Activated CD8-positive, alpha-beta memory T cell treated with anti-CD3 and anti-CD28 coated beads, Interleukin-2, amount 50 U/mL, for 1 hour (primary cell): ENCODE results near the gene PUS1.
"Not testable (repeated sequence)": the region's sequence is repeated elsewhere in the genome, so short reads cannot be mapped to it uniquely, and the experiment has no call there.

ENCODE experiments used
- DNase-seq: peaks from one replicate; pipeline ENCODE4 v3.0.0-alpha.2; 2020; ENCODE audit errors: extremely low read depth

The PUS1 gene

DNA sequence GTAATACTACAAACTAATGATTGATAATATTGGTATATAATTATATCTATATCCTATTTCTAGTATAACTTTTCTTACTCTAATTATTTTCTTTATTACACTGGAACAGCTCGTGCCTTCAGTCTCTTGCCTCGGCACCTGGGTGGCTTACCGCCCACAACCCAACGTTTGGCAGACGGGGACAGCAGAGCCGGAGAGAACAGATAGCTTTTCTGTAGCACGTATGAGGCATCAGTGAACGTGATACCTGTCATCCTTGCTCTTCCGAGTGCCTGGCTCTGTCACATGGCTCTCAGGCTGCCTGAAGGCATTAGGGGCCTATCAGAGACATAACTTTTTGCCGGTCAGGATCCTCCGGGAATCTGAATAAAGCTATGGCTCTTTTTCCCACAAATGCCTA lies 5.5 kb downstream of the PUS1 start:
- DNase-seq: no peak

DNA sequence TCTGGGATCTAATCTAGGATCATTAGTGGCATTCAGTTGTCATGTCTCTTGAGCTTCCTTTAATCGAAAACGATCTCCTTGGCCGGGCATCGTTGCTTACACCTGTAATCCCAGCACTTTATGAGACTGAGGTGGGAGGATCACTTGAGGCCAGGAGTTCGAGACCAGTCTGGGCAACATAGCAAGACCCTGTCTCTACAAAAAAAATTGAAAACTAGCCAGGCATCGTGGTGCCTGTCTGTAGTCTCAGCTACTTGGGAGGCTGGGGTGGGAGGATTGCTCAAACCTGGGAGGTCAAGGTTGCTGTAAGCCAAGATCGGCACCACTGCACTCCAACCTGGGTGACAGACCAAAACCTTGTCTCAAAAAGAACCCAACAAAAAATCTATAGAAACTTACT lies 9.0 kb downstream of the PUS1 start:
- no peak for DNase-seq

DNA sequence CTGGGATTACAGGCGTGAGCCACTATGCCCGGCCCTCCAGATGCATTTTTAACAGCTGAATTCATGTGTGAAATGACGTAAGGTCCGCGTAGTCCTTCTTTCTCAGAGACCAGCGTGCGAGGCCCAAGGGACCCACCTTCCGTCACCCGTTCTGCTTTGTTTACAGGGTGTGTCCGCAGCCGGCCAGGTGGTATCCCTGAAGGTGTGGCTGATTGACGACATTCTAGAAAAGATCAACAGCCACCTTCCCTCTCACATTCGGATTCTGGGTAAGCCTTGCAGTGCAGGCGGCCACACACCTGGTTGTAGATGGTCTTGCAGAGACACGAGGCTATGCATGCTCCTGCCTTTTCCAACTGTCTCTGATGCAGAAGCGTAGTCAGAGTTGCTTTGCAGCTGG lies 9.9 kb downstream of the PUS1 start:
- DNase-seq: no peak

DNA sequence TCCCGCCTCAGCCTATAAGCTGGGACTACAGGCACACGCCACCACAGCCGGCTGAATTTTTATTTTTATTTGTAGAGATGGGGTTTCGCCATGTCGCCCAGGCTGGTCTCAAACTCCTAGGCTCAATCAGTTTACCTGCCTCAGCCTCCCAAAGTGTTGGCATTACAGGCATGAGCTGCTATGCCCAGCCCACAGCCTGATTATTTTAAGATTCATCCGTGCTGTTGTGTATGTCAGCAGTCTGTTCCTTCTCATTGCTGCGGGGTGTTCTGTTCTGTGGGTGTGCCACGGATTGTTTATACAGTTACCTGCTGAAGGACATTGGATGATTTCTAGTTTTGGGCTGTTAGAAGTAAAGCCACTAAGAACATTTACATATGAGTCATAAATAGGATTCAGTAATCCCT lies 11.1 kb downstream of the PUS1 start:
- DNase-seq: no peak

DNA sequence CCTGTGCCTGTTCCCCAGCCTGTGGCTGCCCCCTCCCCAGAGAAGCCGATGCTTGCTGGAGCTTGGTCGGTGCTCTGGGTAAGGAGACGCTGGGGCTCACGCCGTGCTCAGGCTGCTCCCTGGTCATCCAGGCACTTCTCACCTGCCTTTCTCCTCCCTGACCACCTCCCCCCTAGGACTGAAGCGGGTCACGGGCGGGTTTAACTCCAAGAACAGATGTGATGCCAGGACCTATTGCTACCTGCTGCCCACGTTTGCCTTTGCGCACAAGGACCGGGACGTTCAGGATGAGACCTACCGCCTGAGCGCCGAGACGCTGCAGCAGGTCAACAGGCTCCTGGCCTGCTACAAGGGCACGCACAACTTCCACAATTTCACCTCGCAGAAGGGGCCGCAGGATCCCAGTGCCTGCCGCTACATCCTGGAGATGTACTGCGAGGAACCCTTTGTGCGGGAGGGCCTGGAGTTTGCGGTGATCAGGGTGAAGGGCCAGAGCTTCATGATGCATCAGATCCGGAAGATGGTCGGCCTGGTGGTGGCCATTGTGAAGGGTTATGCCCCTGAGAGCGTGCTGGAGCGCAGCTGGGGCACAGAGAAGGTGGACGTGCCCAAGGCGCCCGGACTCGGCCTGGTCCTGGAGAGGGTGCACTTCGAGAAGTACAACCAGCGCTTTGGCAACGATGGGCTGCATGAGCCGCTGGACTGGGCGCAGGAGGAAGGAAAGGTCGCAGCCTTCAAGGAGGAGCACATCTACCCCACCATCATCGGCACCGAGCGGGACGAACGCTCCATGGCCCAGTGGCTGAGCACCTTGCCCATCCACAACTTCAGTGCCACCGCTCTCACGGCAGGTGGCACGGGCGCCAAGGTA lies 12.3 kb downstream of the PUS1 start:
- DNase-seq: no peak

DNA sequence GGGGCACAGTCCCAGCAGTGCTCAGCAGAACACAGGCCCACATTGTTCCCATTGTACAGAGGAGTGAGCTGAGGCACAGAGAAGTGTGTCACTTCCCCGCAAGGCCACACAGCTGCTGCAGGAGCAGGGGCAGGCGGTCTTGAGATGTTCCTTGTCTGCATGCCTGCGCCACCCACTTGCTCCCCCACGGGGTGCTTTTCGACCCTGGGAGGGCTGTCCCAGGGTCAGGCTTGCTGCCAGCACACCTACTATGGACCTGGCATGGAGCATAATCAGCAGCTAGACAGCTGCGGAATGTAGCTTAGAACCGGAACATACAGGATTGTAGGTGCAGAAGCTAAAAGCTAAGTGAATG lies 12.9 kb downstream of the PUS1 start:
- DNase-seq: no peak

DNA sequence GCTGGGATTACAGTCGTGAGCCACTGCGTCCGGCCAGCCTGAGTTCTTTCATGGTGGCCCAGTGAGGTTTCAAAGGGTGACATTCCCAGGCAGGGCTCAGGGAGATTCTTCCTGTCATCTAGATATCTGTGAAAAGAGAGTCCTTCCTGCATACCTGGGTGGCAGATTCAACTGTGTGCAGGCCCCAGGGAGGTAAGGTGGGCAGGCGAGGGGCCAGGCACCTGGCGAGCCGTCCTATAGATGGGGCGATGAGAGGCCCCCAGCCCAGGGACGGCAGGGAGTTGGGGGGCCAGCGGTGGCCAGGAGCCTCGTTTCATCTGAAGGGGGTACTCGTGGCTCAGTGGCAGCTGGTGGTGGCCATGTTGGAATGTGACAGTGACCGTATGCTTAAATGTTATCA lies 13.6 kb downstream of the PUS1 start:
- DNase-seq: no peak

DNA sequence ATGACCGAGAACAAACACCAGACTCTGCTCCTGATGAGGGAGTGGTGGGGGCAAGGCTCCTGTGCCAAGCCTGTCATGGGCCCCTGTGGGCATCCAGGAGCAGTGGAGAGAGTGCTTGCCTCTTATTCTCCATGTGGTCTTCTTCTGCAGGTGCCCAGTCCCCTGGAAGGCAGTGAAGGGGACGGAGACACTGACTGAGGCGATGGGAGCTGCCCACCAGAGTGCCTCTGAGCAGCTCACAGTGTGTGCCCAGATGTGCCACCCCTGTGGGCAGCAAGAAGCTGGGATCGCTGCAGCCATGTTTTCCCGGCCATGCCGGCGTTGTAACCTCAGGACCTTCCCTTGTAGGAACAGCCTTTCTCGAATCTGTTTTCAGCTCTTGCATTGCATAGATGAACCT lies 14.3 kb downstream of the PUS1 start:
- no peak for DNase-seq

DNA sequence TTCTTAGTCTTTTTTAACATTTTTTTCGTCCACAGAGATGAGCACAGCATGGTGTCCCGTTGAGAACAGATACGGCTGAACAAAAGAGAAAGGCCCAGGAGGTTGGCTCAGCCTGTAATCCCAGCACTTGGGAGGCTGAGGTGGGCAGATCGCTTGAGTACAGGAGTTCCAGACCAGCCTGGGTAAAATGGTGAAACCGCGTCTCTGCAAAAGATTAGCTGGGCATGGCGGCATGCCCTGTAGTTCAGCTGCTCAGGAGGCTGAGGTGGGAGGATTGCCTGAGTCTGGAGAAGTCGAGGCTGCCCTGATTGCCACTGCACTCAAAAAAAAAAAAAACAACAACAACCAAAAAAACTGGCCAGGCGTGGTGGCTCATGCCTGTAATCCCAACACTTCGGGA lies 14.8 kb downstream of the PUS1 start:
- DNase-seq: no peak

DNA sequence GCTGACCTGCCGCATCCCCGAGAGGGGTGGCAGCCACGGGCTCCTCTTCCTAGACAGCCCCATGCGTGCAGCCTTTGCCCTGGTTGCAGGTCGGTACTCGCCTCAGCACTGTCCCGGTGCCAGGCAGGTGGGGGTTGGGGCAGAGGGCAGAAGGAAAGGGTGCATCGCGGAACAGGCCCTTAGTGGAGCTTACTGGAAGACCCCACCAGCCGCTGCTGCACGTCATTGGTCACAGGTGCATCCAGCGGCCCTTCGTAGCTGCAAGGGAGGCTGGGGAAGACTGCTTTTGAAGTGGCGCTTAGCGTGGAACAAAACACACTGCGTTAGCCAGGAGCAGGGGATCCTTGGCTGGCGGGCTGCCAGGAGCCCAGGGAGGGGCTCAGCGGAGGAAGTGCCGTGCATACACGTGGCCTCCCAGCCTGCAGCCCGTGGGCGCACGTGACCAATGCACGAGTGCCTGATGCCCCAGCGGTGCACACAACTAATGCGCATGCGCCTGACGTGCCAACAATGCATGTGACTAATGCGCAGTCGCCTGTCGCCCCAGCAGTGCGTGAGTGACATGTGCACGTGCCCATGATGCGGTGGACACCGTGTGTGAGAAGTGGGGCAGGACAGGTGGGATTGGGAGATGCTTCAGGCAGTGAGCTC lies 15.7 kb downstream of the PUS1 start:
- DNase-seq: no peak

DNA sequence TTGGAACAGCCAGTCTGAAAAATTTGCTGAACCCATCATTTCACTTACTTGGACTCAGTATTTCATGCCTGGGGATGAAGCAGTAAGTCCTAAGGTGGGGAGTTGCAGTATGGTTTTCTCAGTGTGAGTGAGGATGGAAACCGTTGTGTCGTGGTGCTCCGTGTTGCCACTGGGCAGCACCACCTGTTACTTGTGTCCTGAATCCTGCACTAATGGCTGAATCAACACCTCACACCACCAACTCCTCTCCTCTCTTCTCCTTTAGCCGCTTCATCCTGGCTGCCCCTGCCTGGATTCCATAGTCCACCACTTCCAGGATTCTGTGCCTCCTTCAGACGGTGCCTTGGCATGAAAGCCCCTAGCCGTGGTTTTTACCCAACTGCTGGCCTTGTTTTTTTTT lies 17.7 kb downstream of the PUS1 start:
- DNase-seq: no peak

DNA sequence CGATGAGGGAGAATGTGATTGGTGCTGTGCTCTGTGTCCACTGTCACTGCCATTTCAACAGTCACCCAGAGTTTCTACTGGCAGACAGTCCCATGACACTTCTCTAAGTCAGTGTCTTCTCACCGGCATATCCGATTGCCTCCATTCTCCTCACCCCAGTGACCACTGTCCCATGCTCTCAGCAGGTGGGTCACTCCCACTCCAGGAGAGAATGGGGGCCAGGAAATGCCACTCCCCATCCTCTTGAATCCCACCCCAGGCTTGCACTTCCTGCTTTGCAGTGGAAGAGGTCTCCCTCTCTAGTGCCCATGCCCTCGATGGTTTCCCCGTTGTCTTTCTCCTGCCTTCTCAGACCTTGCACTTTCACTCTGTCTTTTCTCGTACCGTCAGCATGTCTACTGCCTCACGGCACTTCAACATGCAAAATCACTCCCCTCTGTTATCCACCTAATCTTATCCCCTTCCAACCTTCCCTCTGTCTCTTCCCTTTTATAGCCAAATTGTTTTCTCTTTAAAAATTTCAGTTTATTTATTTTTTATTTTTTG lies 18.5 kb downstream of the PUS1 start:
- no peak for DNase-seq

DNA sequence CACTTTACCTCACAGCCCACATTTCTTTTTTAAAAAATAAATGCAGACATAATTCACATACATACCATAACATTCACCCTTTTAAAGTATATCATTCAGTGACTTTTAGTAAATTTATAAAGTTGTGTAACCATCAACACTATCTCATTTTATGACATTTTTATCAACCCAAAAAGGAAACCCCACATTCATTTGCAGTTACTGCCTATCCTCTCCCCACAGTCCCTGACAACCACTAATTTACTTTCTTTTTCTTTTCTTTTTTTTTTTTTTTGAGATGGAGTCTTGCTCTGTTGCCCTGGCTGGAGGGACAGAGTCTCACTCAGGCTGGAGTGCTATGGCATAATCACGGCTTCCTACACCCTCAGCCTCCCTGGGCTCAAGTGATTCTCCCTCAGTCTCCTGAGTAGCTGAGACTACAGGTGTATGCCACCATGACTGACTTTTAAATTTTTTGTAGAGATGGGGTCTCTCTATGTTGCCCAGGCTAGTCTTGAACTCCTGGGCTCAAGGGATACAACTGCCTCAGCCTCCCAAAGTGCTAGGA lies 19.2 kb downstream of the PUS1 start:
- DNase-seq: no peak

DNA sequence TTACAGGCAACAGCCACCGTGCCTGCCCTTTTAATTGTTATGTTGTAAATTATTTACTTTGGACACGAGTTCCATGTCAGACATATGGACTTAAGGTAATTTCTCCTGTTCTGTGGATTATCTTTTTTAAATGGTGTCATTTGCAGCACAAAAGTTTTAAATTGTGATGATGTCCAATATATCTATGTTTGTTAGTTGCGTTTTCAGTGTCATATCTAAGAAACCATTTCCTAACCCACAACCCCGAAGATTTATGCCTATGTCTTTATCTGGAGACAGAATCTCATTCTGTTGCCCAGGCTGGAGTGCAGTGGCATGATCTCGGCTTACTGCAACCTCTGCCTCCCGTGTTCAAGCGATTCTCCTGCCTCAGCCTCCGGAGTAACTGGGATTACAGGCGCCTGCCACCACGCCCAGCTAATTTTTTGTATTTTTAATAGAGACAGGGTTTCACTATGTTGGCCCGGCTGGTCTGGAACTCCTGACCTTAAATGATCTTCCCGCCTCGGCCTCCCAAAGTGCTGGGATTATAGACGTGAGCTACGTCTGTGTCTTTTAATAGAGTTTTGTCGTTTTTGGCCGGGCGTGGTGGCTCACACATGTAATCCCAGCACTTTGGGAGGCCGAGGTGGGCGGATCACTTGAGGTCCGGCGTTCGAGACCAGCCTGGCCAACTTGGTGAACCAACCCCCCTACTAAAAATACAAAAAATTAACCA lies 19.8 kb downstream of the PUS1 start:
- DNase-seq: not testable (repeated sequence)

DNA sequence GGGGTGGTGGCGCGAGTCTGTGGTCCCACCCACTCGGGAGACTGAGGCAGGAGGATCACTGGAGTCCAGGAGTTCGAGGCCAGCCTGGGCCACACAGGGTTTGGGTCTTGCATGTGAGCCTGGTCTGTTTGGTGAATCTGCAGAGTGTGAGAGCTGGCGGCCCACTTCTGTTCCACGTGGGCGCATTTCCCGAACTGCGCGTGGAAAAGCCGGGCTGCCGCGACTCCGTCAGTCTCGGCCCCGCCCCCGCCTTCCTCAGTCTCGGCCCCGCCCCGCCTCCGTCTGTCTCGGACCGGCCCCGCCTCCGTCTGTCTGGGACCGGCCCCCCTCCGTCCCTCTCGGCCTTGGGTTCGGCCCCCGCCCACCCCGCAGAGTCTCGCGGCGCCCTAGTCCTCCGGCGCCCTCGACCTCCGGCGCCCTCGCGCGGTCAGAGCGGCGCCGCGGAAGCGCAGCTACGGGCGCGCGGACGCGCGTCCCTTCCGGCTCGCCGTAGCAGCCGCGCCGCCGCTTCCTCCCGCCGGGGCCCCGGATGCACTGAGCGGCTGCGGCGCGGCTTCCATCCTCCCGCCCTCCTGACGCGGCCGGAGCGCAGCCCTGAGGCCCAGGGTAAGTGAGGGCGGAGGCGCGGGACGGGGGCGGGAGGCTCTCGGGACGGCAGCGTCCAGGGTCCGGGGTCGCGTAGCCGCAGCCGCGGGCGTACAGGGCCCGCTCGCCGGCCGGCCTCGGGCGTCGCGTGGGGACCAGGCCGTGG lies 20.5 kb downstream of the PUS1 start, which contains the start of gene EP400:
Gene EP400 (plus strand): TSS at position 512 of the 751 bp plus-strand sequence. CDS start 10,678 bp downstream, outside the sequence.
- peak; percentile 86 for DNase-seq

DNA sequence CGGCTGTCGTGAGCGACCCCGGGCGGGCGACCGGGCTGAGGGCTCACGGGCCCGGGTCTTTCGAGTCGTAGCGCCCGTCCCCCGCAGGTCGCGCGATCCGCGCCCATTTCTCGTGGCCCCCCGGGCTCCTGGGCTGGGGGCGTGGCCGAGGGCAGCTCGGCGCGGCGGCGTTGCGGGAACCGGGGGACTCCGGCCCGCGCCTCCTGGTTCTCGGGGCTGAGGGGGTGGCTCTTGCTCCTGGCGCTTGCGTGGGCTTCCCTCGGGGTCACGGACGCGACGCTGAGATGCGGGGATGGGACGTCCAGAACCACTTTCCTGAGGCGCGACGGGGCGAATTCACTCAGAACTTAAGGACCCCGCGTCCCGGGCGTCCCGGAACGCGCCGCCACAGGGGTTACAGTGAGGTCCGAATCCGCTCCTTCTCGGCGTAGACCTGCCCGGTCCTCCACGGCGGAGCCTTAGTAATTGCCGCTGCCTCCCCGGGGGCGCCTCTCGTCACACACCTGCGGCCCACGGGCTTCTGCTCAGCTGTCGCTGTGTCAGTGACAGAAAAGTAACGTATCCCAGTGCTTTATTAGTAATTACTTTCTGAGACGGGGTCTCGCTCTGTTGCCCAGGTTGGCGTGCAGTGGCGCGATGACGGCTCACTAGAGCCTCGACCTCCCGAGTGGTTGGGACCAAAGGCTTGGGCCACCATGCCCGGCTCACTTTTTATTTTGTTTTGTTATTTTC lies 21.3 kb downstream of the PUS1 start:
- DNase-seq: no peak

DNA sequence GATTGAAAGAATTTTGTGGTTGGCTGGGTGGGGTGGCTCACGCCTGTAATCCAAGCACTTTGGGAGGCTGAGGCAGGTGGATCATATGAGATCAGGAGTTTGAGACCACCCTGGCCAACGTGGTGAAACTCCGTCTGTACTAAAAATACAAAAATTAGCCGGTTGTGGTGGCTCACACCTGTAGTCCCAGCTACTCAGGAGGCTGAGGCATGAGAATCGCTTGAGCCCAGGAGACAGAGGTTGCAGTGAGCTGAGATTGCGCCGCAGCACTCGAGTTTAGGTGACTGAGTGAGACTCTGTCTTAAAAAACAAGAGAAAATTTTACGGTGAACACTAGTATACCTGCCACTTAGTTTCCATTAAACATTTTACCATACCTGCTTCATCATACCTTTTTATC lies 24.7 kb downstream of the PUS1 start:
- DNase-seq: not testable (repeated sequence)

DNA sequence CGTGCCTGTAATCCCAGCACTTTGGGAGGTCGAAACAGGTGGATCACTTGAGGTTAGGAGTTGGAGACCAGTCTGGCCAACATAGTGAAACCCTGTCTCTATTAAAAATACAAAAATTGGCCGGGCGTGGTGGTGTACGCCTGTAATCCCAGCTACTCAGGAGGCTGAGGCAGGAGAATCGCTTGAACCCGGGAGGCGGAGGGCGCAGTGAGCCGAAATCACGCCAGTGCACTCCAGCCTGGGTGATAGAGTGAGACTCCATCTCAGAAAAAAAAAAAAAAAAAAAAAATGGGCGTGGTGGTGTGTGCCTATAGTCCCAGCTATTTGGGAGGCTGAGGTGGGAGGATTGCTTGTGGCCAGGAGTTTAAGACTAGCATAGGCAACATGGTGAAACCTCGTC lies 25.4 kb downstream of the PUS1 start:
- DNase-seq: not testable (repeated sequence)

DNA sequence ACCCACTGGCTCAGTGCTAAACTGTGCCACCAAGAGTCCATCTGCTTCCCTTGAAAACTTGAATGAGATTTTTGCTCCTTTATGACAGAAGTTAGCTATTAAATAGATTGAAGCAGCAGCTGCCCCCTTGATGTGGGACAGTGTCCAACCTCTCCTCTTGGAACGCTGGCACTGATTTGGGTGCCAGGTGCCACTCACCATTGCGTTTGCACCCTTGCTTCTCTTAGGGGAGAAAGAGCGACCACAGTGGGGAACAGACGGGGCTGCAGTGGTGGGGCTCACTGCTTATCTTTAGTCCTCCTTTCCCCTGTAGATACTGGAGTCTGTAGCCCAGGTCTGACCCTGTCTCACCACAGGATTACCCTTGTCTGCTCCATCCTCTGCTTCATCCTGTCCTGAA lies 30.0 kb downstream of the PUS1 start:
- no peak for DNase-seq
